Fibroblast of lung (primary cell): Measurements from ENCODE around the gene OR2W3.

Experiments used
- CTCF ChIP-seq, 2 donors: IDR thresholded peaks in 1 of 2; conservative IDR thresholded peaks in 1 of 2; 1 replicate in 1 of 2; 2 replicates in 1 of 2; pipeline ENCODE4 v1.5.1; 2011 to 2012; ENCODE audit warnings: low read length in 2 of 2, control low read depth in 1 of 2, inconsistent platforms in 1 of 2, low read depth in 1 of 2, mild to moderate bottlenecking in 1 of 2
- EZH2 ChIP-seq: IDR thresholded peaks from 2 replicates; pipeline ENCODE4 v1.5.1; 2012; ENCODE audit warnings: low read length, control low read depth, mild to moderate bottlenecking; ENCODE audit errors: missing control alignments

- TF ChIP-seq CTCF (conservative IDR thresholded peaks at IDR 0.05 in 1 of 2, IDR thresholded peaks at IDR 0.05 in 1 of 2; ENCODE audit: low read depth in 1 of 2, low read length in 2 of 2) (no peak), EZH2 (no peak)
These were observed 10.6 kb downstream of the OR2W3 start for GRCh38 chr1:247905910-247906503.
